ENCODE data around the gene GPR3. TPM values are rescaled to one million over a fixed set of nuclear protein-coding genes. Genes with fewer than 3 reads are reported as not detected.

The GPR3 gene, protein sequence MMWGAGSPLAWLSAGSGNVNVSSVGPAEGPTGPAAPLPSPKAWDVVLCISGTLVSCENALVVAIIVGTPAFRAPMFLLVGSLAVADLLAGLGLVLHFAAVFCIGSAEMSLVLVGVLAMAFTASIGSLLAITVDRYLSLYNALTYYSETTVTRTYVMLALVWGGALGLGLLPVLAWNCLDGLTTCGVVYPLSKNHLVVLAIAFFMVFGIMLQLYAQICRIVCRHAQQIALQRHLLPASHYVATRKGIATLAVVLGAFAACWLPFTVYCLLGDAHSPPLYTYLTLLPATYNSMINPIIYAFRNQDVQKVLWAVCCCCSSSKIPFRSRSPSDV
- total RNA-seq (2014; rRNA removed; shearing (Covaris generic)) = 2.7 and 2.8 TPM in 2 replicates
- polyA plus RNA-seq (2015; cell fraction: cytosol; rRNA removed) = 5.0 and 5.3 TPM in 2 replicates
- 2.0 and 2.4 TPM in 2 replicates for polyA plus RNA-seq (2015; cell fraction: nucleus; rRNA removed)

- DNase-seq (ENCODE audit: low read depth) = peak; percentile 89
Measured at GRCh38 chr1:27392096-27392777, at the start of gene GPR3. Gene GPR3, plus strand, starts transcription at chr1:27392622. Its CDS starts 1,177 bp downstream, at chr1:27393799.

DNA sequence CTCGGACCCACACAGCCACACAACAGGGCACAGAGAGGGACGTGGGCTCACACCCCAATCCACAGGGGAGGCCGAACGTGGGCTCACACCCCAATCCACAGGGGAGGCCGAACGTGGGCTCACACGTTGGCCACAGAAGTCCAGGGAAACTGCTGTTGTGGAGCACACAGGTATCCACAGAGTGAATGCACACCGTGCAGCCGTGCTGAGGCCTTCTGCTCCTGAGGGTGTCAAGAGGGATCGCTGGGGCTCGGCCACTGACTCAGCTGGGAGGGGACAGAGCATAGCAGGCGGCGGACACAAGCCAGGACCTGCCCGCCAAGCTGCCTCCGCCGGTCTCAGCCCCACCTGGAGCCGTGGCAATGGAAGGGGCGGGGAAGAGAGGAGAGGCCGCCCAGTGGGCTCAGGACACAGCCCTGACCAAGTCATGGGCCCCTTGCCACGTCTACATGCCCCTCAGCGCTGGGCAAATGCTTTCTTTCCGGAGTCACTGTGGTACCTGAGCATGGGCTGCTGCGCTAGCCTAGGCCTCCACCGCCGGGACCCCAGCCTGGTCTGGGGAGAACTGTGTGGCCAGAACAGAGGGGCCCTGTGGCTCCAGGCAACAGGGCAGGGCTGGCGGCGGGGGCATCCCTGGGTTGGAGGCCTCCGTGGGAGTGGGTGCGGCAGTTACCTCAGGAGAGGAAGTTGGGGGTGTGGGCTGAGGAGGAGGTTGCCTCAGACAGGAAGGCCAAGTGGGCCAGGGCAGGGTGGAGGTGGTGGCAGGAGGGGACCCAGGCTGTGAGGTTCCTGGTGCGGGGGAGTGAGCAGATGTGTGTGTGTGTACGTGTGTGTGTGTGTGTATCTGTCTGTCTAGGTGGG is 49.4 kb upstream of the GPR3 start:
- DNase-seq (ENCODE audit: low read depth) = no peak

DNA sequence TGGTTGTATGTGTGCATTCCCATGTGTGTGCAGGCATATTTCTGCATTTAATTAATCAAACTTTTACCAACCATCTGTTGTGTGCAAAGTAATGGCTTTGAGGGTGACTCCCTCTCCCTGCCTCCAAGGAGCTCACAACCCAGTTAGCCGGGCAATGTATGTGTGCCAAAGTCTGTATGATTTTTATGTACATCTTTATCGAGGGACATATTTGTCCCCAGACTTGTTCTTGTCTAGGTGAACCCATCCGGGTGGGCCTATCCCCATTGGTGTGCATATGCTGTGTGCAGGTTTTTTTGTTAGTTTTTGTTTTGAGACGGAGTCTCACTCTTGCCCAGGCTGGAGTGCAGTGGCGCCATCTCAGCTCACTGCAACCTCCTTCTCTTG is 48.8 kb upstream of the GPR3 start:
- DNase-seq (ENCODE audit: low read depth) = no peak

DNA sequence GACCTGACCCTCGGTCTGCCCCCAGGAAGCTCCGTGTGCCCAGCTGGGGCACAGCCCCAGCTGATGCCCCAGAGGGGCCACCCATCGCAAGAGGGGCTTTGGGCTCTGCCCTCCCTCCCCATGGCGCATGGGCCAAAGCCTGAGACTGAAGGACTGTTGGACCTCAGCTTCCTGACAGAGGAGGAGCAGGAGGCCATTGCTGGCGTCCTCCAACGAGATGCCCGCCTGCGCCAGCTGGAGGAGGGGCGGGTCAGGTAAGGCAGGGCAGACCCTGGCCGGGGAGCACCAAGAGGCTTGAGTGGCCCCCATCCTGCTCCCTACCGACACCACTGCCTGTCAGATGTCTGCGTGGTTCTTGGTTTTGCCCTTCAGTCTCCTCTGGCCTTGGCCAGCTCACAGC is 47.1 kb upstream of the GPR3 start:
- no peak for DNase-seq (ENCODE audit: low read depth)

GRCh38 chr1:27346357-27346756 is 46.1 kb upstream of the GPR3 start:
- no peak for DNase-seq (ENCODE audit: low read depth)

DNA sequence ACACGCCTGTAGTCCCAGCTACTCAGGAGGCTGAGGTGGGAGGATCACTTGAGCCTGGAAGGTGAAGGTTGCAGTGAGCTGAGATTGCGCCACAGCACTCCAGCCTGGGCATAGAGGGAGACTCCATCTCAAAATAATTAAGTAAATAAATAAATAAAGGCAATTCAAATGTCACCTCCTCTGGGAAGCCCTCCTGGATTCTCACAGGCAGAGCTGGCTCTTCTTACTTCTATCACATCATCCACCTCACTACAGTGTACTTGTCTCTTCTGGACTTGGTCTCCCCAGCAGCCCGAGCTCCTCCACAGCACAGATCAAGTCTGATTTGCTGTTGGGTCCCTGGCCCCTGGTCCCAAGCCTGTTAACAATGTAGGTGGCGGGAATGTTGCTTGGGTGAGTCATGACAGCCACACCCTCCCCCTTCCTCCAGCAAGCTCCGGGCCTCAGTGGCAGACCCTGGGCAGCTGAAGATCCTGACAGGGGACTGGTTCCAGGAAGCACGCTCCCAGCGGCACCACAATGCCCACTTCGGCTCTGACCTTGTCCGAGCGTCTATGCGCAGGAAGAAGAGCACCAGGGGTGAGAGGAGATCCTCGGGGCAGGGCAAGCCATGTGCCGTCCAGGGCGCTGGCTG is 45.3 kb upstream of the GPR3 start:
- peak; percentile 47 for DNase-seq (ENCODE audit: low read depth)

DNA sequence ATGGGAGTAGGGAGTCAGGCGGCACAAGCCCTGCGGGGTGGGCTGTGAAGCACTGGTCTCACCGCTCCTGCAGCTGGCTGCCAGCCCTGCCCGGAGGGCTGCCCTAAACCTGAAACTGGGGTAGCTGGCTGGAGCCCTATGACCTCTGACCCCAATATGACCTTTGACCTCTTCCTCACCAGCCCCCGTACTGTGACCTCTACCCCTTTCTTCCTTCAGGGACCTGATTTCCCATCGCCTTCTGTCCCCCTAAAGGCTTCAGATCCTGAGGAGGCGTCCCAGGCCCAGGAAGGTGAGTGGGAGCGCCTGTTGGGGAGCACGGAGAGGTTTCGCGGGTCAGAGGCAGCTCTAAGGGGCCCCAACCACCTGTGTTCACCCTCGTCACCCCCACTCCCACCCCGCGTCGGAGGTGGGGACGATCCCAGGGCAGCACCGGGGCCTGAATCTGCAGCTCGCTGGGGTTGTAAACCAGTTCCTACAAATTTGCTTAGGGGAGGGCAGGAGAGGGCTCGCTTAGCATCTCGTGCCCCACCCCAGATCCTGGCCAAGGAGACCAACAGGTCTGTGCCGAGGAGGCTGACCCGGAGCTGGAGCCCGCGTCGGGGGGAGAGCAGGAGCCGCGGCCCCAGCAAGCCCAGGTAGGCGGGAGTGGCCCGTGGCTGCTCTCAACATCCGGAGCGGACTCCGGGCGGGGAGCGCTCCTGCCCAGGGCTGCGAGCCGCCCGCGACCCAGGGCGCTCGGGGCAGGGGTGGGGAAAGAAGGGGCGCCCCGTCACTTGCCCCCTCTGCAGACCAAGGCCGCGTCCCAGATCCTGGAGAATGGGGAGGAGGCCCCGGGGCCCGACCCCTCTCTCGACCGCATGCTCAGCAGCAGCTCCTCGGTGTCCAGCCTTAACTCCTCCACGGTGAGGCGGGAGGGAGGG is 43.3 kb upstream of the GPR3 start:
- DNase-seq (ENCODE audit: low read depth) = no peak

- no peak for DNase-seq (ENCODE audit: low read depth)
Measured at GRCh38 chr1:27349784-27350662, 42.4 kb upstream of the GPR3 start.

- no peak for DNase-seq (ENCODE audit: low read depth)
Measured at GRCh38 chr1:27350663-27351540, 41.5 kb upstream of the GPR3 start.

- DNase-seq (ENCODE audit: low read depth) = no peak
Measured at GRCh38 chr1:27351541-27352107, 40.8 kb upstream of the GPR3 start.

DNA sequence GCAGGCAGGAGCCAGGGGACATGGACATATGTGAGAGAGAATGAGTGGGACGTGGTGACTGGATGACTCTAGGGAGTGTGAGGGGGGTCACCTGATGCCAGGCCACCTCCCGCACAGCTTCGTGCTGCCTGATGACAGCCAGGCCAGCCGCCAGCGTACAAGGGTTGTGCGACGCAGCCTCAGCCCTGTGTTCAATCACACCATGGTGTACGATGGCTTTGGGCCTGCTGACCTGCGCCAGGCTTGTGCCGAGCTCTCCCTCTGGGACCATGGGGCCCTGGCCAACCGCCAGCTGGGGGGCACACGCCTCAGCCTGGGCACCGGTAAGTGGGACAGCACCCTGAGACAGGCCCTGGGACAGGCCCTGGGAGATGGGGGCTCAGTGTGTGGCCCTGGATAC is 39.3 kb upstream of the GPR3 start:
- no peak for DNase-seq (ENCODE audit: low read depth)

- DNase-seq (ENCODE audit: low read depth) = no peak
Measured at GRCh38 chr1:27353629-27354028, 38.8 kb upstream of the GPR3 start.

- no peak for DNase-seq (ENCODE audit: low read depth)
Measured at GRCh38 chr1:27355683-27356082, 36.7 kb upstream of the GPR3 start.

DNA sequence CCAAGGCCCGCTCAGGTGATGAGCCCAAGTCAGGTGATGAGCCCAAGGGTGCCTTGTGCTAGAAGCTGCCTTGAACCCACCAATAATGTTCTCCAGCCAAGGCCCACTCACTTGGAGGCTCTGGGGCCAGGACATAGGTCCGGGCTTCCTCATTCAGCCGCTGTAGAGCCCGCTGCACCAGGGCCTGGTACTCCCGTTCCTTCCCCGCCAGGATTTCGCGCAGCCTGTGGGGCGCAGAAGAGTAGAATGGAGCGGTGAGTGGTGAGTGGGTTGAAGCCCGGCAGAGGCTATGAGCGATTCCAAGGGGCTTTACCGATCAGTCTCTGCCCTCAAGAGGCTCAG is 36.2 kb upstream of the GPR3 start:
- DNase-seq (ENCODE audit: low read depth) = no peak

DNA sequence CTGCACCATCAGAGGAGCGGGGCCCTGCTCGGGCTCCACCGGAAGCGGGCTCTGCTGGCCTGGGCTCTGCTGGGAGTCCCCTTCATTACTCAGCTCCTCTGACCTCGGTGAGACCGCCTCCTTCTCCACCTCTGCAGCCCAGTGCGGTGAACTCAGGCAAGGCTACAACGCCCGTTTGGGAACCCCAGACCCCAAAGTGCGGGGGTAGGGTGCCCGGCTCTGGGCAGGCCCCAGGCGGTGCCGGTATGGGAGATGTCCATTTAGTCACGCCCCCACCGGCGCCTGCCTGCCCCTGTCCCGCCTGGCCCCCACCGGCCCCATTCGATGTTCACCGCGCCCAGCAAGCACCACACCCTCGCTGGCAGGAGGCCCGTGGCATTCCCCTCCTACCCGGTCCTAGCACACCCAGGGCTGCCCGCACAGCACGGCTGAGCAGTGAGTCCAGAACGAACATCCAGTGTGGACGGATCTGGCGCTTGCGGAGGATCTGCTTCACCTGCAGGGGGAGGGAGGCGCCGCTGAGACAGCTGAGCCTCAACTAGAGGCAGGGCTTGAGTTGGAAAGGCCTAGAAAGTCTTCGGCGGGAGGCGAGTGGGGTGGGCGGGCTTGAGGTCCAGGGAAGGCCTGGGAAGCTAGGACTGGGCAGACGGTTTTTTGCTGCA is 35.7 kb upstream of the GPR3 start:
- no peak for DNase-seq (ENCODE audit: low read depth)

GRCh38 chr1:27357281-27358037 is 35.0 kb upstream of the GPR3 start:
- DNase-seq (ENCODE audit: low read depth) = peak; percentile 51

Measured in HT1080 (cell line).